Activated CD8-positive, alpha-beta T cell treated with anti-CD3 and anti-CD28 coated beads for 36 hours (primary cell): ENCODE data around the gene DBNL. TPM values are rescaled to one million over a fixed set of nuclear protein-coding genes. Genes with fewer than 3 reads are reported as not detected.

Source experiments
- ATAC-seq: fragments of 200-7000 bp; cut with Tn5 transposase; one replicate; pipeline ENCODE4 v1.10.0; 2021; ENCODE audit warnings: mild to moderate bottlenecking, moderate library complexity
- CTCF ChIA-PET: fragments of 350-600 bp; sonication (Branson Sonifier 250); formaldehyde crosslinking; loops from one replicate; lab custom pipeline; 2021; ENCODE audit warnings: antibody characterized with exemption; lab: Charles Lee
- POLR2A ChIA-PET: fragments of 350-600 bp; sonication (Branson Sonifier 250); formaldehyde crosslinking; loops from one replicate; lab custom pipeline; 2021; ENCODE audit warnings: antibody characterized with exemption; lab: Charles Lee
- DNase-seq: peaks from one replicate; pipeline ENCODE4 v3.0.0-alpha.2; 2020
- H3K27ac Mint-ChIP-seq: one replicate; pipeline ENCODE4 v1.8.0; 2021; ENCODE audit warnings: mild to moderate bottlenecking, mixed read lengths
- H3K27me3 Mint-ChIP-seq: one replicate; pipeline ENCODE4 v1.8.0; 2021; ENCODE audit warnings: mixed read lengths
- H3K36me3 Mint-ChIP-seq: one replicate; pipeline ENCODE4 v1.8.0; 2021; ENCODE audit warnings: low read depth, mixed read lengths
- H3K4me1 Mint-ChIP-seq: one replicate; pipeline ENCODE4 v1.8.0; 2021; ENCODE audit warnings: low read depth, mixed read lengths
- H3K4me3 Mint-ChIP-seq: one replicate; pipeline ENCODE4 v1.8.0; 2021; ENCODE audit warnings: mild to moderate bottlenecking, moderate library complexity, mixed read lengths
- H3K9me3 Mint-ChIP-seq: one replicate; pipeline ENCODE4 v1.8.0; 2021; ENCODE audit warnings: mixed read lengths
- CTCF ChIP-seq: fragments of 200-600 bp; IDR thresholded peaks from one replicate; pipeline ENCODE4 v1.8.0; 2022; ENCODE audit warnings: antibody characterized with exemption, mild to moderate bottlenecking
- intact Hi-C: fragments of 100-400 bp; cut with micrococcal nuclease; formaldehyde crosslinking; loops from one replicate; pipeline ENCODE4 v1.10.0; 2022
- total RNA-seq, 2 experiments: library from RNA; stranded (reverse); gene quantifications; one replicate each; pipeline ENCODE4 v1.2.3, GENCODE V29; 2021

Gene DBNL
- total RNA-seq, 2 experiments from 2014 or later = 108 to 110 TPM

- DNase-seq (no peak), ATAC-seq (no peak)
- Mint-ChIP-seq H3K4me3 (peak overlapping the region; percentile 30), H3K9me3 (no peaks in the 10 kb centered on the region), H3K36me3 (peaks cover 30% of the 10 kb centered on the region), H3K4me1 (peaks cover 35% of the 10 kb centered on the region), H3K27me3 (no peaks in the 10 kb centered on the region), H3K27ac (peak overlapping the region; percentile 36)
- intact Hi-C loops = no loop called here
- CTCF ChIA-PET = no interaction called here
- TF ChIP-seq CTCF = no peak
- POLR2A ChIA-PET = interaction anchor here (1.2 kb wide), 1 partner anchor 10 kb away, joined by 3 read pairs; no protein-coding TSS in a partner anchor
These were observed 2.3 kb upstream of the DBNL start for GRCh38 chr7:44042221-44042620.

- CTCF ChIA-PET = interaction anchor here (0.8 to 1.7 kb wide), 4 partner anchors 24 to 41 kb away, joined by 3 to 9 read pairs (median 4); no protein-coding TSS in a partner anchor
- no peak for TF ChIP-seq CTCF
- H3K4me1 Mint-ChIP-seq = peaks cover 45% of the 10 kb centered on the region
- H3K4me3 Mint-ChIP-seq = peak overlapping the region; percentile 91
- H3K27ac Mint-ChIP-seq = peak overlapping the region; percentile 91
- peaks cover 35% of the 10 kb centered on the region for H3K36me3 Mint-ChIP-seq
- no peaks in the 10 kb centered on the region for H3K9me3 Mint-ChIP-seq
- no peak for DNase-seq
- POLR2A ChIA-PET = interaction anchor here (0.6 to 5.7 kb wide), 10 partner anchors 22 to 754 kb away, joined by 3 to 54 read pairs (median 4); partner anchors contain the start of genes PGAM2 and POLD2
- no peaks in the 10 kb centered on the region for H3K27me3 Mint-ChIP-seq
- no peak for ATAC-seq
- intact Hi-C loops = no loop called here
These were observed 600 bp upstream of the DBNL start for GRCh38 chr7:44043902-44044301.

- Mint-ChIP-seq H3K4me1 (peaks cover 54% of the 10 kb centered on the region), H3K27me3 (no peaks in the 10 kb centered on the region), H3K4me3 (peak overlapping the region; percentile 91), H3K36me3 (peaks cover 46% of the 10 kb centered on the region), H3K9me3 (no peaks in the 10 kb centered on the region), H3K27ac (peak overlapping the region; percentile 91)
- ATAC-seq (no peak), DNase-seq (peak; percentile 6)
- intact Hi-C loops = no loop called here
- POLR2A ChIA-PET = interaction anchor here (0.6 to 5.7 kb wide), 16 partner anchors 9 to 752 kb away, joined by 3 to 54 read pairs (median 4); partner anchors contain the start of genes PGAM2, POLD2 and UBE2D4
- CTCF ChIA-PET = interaction anchor here (1.2 to 1.7 kb wide), 2 partner anchors 25 to 27 kb away, joined by 4 to 9 read pairs; no protein-coding TSS in a partner anchor
- no peak for TF ChIP-seq CTCF
These were observed 918 bp downstream of the DBNL start for GRCh38 chr7:44045226-44046014.

GRCh38 chr7:44046321-44047061 is 2.0 kb downstream of the DBNL start:
- peak overlapping the region; percentile 91 for H3K27ac Mint-ChIP-seq
- H3K9me3 Mint-ChIP-seq = no peaks in the 10 kb centered on the region
- peaks cover 61% of the 10 kb centered on the region for H3K4me1 Mint-ChIP-seq
- H3K27me3 Mint-ChIP-seq = no peaks in the 10 kb centered on the region
- CTCF ChIA-PET = interaction anchor here (0.9 kb wide), 1 partner anchor 29 kb away, joined by 3 read pairs; no protein-coding TSS in a partner anchor
- intact Hi-C loops = no loop called here
- DNase-seq (peak; percentile 69), ATAC-seq (peak; percentile 66)
- TF ChIP-seq CTCF = no peak
- peak overlapping the region; percentile 91 for H3K4me3 Mint-ChIP-seq
- peaks cover 54% of the 10 kb centered on the region for H3K36me3 Mint-ChIP-seq
- POLR2A ChIA-PET = interaction anchor here (0.6 to 5.7 kb wide), 11 partner anchors 10 to 507 kb away, joined by 3 to 54 read pairs (median 4); partner anchors contain the start of genes PGAM2 and POLD2
